ENCODE results near the gene PJVK. TPM values are rescaled to one million over a fixed set of nuclear protein-coding genes. Genes with fewer than 3 reads are reported as not detected.

The PJVK gene
- total and polyA plus RNA-seq, 2 of the 13 experiments (the other 11 are each of a cell fraction or from before 2014, with no cell fraction given): 1.2 to 2.6 TPM

DNA sequence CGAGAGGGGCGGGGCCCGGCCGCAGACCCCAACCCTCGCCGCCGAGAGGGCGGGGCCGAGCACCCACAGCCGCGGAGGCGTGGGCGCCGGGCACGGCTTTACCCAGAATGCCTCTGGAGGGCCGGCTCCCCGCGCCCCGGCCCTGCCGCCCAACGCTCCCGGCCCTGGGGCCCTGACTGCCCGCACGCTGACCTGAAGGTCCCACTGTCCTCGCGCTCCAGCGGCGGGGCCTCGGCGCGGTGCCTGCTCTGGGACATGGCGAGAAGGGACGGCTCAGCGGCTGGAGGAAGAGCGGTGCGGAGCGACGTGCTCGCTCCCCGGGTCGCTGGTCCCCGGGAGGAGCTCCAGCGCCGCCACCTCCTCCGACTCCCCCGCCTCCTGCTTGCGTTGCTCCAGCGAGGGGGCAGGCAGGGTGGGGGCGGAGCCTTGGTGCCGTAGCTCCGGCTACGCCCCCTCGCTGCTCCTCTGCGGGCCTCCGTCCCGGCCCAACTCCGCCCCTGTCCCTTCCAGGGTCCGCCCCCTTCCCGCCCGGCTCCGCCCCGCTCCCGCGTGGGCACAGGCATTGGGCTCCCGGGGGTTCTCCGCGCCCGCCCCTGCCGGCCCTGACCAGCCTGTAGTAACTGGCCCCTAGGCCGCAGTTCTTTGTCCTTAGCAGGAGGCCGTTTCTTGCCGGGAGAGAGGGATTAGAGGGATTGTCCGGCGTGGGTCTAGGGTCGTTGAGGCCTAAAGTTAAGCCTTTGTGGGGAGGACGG lies at the start of gene PJVK, which contains the start of gene PRKRA (continued):
- TF ChIP-seq, protein P1, sequence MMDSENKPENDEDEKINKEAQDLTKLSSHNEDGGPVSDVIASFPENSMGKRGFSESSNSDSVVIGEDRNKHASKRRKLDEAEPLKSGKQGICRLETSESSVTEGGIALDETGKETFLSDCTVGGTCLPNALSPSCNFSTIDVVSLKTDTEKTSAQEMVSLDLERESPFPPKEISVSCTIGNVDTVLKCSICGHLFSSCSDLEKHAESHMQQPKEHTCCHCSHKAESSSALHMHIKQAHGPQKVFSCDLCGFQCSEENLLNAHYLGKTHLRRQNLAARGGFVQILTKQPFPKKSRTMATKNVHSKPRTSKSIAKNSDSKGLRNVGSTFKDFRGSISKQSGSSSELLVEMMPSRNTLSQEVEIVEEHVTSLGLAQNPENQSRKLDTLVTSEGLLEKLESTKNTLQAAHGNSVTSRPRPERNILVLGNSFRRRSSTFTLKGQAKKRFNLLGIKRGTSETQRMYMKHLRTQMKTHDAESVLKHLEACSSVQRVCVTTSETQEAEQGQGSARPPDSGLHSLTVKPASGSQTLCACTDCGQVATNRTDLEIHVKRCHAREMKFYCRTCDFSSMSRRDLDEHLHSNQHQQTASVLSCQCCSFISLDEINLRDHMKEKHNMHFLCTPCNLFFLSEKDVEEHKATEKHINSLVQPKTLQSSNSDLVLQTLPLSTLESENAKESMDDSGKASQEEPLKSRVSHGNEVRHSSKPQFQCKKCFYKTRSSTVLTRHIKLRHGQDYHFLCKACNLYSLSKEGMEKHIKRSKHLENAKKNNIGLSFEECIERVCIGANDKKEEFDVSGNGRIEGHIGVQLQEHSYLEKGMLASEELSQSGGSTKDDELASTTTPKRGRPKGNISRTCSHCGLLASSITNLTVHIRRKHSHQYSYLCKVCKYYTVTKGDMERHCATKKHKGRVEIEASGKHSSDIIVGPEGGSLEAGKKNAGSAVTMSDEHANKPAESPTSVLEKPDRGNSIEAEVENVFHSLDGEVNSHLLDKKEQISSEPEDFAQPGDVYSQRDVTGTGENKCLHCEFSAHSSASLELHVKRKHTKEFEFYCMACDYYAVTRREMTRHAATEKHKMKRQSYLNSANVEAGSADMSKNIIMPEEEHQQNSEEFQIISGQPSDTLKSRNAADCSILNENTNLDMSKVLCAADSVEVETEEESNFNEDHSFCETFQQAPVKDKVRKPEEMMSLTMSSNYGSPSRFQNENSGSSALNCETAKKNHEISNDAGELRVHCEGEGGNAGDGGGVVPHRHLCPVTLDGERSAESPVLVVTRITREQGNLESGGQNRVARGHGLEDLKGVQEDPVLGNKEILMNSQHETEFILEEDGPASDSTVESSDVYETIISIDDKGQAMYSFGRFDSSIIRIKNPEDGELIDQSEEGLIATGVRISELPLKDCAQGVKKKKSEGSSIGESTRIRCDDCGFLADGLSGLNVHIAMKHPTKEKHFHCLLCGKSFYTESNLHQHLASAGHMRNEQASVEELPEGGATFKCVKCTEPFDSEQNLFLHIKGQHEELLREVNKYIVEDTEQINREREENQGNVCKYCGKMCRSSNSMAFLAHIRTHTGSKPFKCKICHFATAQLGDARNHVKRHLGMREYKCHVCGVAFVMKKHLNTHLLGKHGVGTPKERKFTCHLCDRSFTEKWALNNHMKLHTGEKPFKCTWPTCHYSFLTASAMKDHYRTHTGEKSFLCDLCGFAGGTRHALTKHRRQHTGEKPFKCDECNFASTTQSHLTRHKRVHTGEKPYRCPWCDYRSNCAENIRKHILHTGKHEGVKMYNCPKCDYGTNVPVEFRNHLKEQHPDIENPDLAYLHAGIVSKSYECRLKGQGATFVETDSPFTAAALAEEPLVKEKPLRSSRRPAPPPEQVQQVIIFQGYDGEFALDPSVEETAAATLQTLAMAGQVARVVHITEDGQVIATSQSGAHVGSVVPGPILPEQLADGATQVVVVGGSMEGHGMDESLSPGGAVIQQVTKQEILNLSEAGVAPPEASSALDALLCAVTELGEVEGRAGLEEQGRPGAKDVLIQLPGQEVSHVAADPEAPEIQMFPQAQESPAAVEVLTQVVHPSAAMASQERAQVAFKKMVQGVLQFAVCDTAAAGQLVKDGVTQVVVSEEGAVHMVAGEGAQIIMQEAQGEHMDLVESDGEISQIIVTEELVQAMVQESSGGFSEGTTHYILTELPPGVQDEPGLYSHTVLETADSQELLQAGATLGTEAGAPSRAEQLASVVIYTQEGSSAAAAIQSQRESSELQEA (CRISPR knock-in tag; IDR thresholded peaks at IDR 0.05; ENCODE audit: not compliant biosample characterization): peak; percentile 72
- TF ChIP-seq, protein P2, sequence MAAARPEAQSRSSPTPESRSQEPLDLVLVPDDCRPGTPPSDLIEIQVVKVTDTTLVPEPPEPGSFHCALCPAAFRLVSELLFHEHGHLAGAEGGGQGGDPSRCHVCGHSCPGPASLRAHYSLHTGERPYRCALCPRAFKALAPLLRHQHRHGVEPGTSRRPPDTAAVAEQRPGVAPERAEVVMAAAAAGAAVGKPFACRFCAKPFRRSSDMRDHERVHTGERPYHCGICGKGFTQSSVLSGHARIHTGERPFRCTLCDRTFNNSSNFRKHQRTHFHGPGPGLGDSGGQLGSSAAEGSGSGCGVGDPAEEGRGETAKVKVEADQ (CRISPR knock-in tag; IDR thresholded peaks at IDR 0.05; ENCODE audit: borderline replicate concordance): peak; percentile 69
- TF ChIP-seq SMARCE1 (IDR thresholded peaks at IDR 0.05; ENCODE audit: borderline replicate concordance): no peak
- TF ChIP-seq ZNF557 (CRISPR knock-in tag; IDR thresholded peaks at IDR 0.05): 0 out of 2 replicates have a peak, but pooled peaks have one; percentile 21
- peak; percentile 77; the same call in 1 of the 2 replicates for TF ChIP-seq ZC3H13 (CRISPR knock-in tag; IDR thresholded peaks at IDR 0.05)
- TF ChIP-seq, protein P3, sequence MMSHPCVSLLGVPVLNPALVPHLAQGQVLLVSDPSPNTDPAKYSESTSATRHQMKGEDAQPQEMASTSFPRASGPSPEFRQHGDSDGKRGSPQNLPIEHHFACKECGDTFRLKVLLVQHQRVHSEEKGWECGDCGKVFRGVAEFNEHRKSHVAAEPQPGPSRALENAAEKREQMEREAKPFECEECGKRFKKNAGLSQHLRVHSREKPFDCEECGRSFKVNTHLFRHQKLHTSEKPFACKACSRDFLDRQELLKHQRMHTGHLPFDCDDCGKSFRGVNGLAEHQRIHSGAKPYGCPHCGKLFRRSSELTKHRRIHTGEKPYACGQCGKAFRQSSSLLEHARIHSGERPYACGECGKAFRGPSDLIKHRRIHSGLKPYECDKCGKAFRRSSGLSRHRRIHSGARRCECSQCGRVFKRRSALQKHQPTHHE (CRISPR knock-in tag; IDR thresholded peaks at IDR 0.05; ENCODE audit: borderline replicate concordance): peak; percentile 96
- peak; percentile 95 for TF ChIP-seq ARNT2 (CRISPR knock-in tag; IDR thresholded peaks at IDR 0.05; ENCODE audit: low read depth)
- TF ChIP-seq ZC3H4 (CRISPR knock-in tag; IDR thresholded peaks at IDR 0.05; ENCODE audit: borderline replicate concordance): no peak; the same call in 1 of the 2 replicates
- TF ChIP-seq FOXJ3 (CRISPR knock-in tag; IDR thresholded peaks at IDR 0.05; ENCODE audit: borderline replicate concordance): 0 out of 2 replicates have a peak, but pooled peaks have one; percentile 30
- no peak; the same call in 1 of the 2 replicates for TF ChIP-seq KLF11 (CRISPR knock-in tag; IDR thresholded peaks at IDR 0.05)
- TF ChIP-seq, protein P4, sequence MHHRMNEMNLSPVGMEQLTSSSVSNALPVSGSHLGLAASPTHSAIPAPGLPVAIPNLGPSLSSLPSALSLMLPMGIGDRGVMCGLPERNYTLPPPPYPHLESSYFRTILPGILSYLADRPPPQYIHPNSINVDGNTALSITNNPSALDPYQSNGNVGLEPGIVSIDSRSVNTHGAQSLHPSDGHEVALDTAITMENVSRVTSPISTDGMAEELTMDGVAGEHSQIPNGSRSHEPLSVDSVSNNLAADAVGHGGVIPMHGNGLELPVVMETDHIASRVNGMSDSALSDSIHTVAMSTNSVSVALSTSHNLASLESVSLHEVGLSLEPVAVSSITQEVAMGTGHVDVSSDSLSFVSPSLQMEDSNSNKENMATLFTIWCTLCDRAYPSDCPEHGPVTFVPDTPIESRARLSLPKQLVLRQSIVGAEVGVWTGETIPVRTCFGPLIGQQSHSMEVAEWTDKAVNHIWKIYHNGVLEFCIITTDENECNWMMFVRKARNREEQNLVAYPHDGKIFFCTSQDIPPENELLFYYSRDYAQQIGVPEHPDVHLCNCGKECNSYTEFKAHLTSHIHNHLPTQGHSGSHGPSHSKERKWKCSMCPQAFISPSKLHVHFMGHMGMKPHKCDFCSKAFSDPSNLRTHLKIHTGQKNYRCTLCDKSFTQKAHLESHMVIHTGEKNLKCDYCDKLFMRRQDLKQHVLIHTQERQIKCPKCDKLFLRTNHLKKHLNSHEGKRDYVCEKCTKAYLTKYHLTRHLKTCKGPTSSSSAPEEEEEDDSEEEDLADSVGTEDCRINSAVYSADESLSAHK (CRISPR knock-in tag; IDR thresholded peaks at IDR 0.05; ENCODE audit: borderline replicate concordance): no peak
- no peak for TF ChIP-seq ZNF850 (CRISPR knock-in tag; conservative IDR thresholded peaks at IDR 0.05)
- TF ChIP-seq TARDBP (CRISPR knock-in tag; IDR thresholded peaks at IDR 0.05): peak; percentile 45; the same call in 1 of the 2 replicates
- TF ChIP-seq ZNF761 (CRISPR knock-in tag; conservative IDR thresholded peaks at IDR 0.05): 0 out of 2 replicates have a peak, but pooled peaks have one; percentile 26
- TF ChIP-seq KLF15 (CRISPR knock-in tag; IDR thresholded peaks at IDR 0.05; ENCODE audit: borderline replicate concordance): peak; percentile 79; the same call in 1 of the 2 replicates
